ENCODE measurements around the gene ZNF773. TPM values are rescaled to one million over a fixed set of nuclear protein-coding genes. Genes with fewer than 3 reads are reported as not detected.
"Not testable (repeated sequence)": the region's sequence is repeated elsewhere in the genome, so short reads cannot be mapped to it uniquely, and the experiment has no call there.

Gene ZNF773
- total and polyA plus RNA-seq, 3 donors from 2014 or later = 7.3 to 33.3 (median 31.2) TPM

DNA sequence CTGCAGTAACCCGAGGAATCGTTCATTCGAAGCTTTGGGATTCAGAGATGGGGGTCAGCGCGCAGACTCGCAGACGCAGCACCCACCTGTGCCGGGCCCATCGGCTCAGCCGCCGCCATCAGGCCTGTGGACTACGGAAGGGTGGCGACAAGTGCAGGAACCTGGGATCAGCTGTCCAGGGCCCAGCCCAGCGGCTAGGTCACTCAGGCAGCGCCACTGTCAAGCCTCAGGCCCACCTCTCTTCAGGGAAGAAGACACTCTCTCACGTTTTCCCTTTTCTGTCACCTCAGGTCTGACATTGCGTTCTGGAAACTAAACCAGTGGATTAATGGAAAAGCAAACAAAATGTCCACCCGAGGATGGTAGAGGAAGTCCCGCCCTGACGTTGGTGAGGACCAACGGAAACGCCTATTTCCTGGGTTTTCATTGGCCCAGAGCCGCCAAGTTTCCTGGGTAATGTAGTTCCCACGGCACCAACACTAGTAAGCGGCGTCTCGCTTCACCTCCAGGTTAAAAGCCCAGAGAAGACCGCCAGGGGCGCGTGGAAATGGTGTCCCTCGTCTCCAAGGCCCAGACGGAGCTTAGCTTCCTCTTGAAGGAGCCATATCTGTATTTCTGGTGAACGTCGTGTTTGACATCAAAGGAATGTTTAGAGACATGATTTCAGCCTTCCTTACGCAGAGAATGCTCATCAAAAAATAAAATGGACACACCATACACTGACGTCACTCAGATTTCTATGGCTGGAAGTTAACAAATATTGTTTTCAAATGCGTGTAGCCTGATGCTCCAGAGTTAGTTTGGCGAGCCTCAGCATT lies 22.3 kb upstream of the ZNF773 start, which contains the start of gene ZNF772:
Gene ZNF772 (minus strand): TSS at position 376 of the 818 bp plus-strand sequence. CDS start 257 bp downstream, at position 119.
- H3K27me3 ChIP-seq = no peaks in the 10 kb centered on the region

DNA sequence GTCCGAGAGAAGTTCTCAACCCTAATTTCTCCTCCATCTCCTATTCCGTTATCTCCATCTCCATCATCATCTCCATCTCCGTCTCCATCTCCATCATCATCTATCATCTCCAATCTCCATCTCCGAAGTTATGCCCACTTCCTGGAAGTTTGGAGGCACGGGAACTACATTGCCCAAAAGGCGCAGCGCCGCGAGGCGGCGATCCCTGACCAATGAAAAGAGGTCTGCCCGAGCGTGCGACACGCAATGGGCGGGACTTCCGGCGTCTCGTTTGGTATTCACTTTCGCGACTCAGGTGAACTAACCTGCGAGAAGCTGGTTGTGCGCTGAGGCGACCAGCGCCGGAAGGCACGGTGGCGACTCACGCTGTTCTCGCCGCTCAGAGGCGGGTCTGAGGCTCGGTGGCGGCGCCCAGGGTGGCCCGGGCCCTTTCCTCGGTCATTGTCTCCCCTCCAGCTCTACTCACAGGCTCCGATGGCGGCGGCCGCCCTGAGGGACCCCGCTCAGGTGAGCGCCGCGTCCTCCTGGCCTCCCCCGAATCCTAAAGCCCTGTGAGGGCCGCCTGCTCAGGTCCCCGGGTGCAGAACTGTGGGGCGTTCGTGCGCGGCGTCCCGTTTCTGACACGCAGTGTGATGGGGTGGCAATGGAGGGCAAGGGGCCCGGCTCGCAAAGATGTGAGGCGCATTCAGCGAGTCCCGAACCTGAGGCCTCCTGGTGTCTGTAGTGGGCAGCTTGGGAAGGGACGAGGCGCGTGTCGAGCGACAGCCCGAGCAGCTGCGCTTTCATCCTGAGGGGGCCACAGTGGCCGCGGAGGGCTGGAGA lies 12.1 kb upstream of the ZNF773 start, which contains the start of gene ZNF419:
Gene ZNF419 (plus strand): TSS at position 274 of the 822 bp plus-strand sequence. CDS start 201 bp downstream, at position 475.
- intact Hi-C loops (cut with DNase I; ENCODE audit: low total_unique reads); H3K9me3 ChIP-seq; H3K4me1 ChIP-seq; H3K36me3 ChIP-seq (ENCODE audit: low read depth, missing control alignments); H3K27me3 ChIP-seq: not testable (repeated sequence)
- Histone ChIP-seq H3K27ac (peak within 1 kb of the TSS in 1 of 2 donors; percentile 68), H3K4me3 (peak within 1 kb of the TSS; percentile 95 to 97)
- WGBS, 2 donors = 0 to 1% methylated on average over 9 to 19 of the region's 69 CpGs
- peak; percentile 97 for DNase-seq

More for the DNA sequence above, 22.3 kb upstream of the ZNF773 start, which contains the start of gene ZNF772:
- Histone ChIP-seq H3K27ac (peak within 1 kb of the TSS; percentile 73 to 78), H3K36me3 (ENCODE audit: low read depth, missing control alignments) (no peaks in the 10 kb centered on the region), H3K9me3 (no peaks in the 10 kb centered on the region), H3K4me3 (peak within 1 kb of the TSS; percentile 62 to 76), H3K4me1 (no peaks in the 10 kb centered on the region)
- DNase-seq = peak; percentile 98
- WGBS, 2 donors = 4 to 5% methylated on average over 38 of the region's 38 CpGs
- intact Hi-C loops (cut with DNase I; ENCODE audit: low total_unique reads) = no loop called here
- no peak for TF ChIP-seq POLR2A (IDR thresholded peaks at IDR 0.05)
- TF ChIP-seq, protein P1, sequence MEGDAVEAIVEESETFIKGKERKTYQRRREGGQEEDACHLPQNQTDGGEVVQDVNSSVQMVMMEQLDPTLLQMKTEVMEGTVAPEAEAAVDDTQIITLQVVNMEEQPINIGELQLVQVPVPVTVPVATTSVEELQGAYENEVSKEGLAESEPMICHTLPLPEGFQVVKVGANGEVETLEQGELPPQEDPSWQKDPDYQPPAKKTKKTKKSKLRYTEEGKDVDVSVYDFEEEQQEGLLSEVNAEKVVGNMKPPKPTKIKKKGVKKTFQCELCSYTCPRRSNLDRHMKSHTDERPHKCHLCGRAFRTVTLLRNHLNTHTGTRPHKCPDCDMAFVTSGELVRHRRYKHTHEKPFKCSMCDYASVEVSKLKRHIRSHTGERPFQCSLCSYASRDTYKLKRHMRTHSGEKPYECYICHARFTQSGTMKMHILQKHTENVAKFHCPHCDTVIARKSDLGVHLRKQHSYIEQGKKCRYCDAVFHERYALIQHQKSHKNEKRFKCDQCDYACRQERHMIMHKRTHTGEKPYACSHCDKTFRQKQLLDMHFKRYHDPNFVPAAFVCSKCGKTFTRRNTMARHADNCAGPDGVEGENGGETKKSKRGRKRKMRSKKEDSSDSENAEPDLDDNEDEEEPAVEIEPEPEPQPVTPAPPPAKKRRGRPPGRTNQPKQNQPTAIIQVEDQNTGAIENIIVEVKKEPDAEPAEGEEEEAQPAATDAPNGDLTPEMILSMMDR (IDR thresholded peaks at IDR 0.05) = peak; percentile 59 to 62 (median 59)

DNA sequence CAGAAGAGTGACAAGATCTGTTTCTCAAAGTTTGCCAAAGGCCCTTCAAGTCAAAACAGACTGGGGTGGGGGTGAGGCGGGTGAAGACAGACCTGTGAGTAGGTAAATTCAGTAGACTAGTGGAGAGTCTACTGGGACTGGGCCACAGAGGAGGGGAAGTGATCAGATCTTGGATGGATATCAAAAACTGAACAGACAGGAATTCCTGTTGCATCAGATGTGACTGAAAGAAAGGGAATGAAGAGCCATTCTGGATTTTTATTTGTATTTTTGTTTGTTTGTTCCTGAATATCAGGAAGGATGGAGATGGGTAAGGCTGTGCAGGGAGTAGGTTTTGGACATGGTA lies 11.5 kb upstream of the ZNF773 start:
- H3K27ac ChIP-seq; DNase-seq; H3K4me3 ChIP-seq; H3K36me3 ChIP-seq (ENCODE audit: low read depth, missing control alignments); H3K4me1 ChIP-seq; H3K27me3 ChIP-seq; H3K9me3 ChIP-seq; intact Hi-C loops (cut with DNase I; ENCODE audit: low total_unique reads): not testable (repeated sequence)
- 0% methylated on average over 1 of the region's 1 CpG for WGBS, 2 donors

DNA sequence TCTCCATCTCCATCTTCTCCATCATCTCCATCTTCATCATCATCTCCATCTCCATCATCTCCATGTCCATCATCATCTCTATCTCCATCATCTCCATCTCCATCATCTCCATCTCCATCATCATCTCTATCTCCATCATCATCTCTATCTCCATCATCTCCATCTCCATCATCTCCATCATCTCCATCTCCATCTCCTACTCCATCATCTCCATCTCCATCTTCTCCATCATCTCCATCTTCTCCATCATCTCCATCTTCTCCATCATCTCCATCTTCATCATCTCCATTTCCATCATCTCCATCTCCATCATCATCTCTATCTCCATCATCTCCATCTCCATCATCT lies 432 bp upstream of the ZNF773 start:
- H3K27ac ChIP-seq; H3K4me1 ChIP-seq; H3K36me3 ChIP-seq (ENCODE audit: low read depth, missing control alignments); H3K4me3 ChIP-seq; intact Hi-C loops (cut with DNase I; ENCODE audit: low total_unique reads); H3K27me3 ChIP-seq; DNase-seq; H3K9me3 ChIP-seq: not testable (repeated sequence)

DNA sequence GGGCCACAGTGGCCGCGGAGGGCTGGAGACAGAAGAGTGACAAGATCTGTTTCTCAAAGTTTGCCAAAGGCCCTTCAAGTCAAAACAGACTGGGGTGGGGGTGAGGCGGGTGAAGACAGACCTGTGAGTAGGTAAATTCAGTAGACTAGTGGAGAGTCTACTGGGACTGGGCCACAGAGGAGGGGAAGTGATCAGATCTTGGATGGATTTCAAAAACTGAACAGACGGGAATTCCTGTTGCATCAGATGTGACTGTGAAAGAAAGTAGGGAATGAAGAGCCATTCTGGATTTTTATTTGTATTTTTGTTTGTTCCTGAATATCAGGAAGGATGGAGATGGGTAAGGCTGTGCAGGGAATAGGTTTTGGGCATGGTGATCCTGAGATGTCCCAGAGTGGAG lies 662 bp downstream of the ZNF773 start:
- H3K4me1 ChIP-seq; H3K9me3 ChIP-seq; H3K27me3 ChIP-seq; H3K27ac ChIP-seq; H3K36me3 ChIP-seq (ENCODE audit: low read depth, missing control alignments); DNase-seq; intact Hi-C loops (cut with DNase I; ENCODE audit: low total_unique reads): not testable (repeated sequence)
- peak overlapping the region in 1 of 2 donors; percentile 85 for H3K4me3 ChIP-seq
- WGBS, 2 donors = 0 to 2% methylated on average over 1 to 2 of the region's 4 CpGs

DNA sequence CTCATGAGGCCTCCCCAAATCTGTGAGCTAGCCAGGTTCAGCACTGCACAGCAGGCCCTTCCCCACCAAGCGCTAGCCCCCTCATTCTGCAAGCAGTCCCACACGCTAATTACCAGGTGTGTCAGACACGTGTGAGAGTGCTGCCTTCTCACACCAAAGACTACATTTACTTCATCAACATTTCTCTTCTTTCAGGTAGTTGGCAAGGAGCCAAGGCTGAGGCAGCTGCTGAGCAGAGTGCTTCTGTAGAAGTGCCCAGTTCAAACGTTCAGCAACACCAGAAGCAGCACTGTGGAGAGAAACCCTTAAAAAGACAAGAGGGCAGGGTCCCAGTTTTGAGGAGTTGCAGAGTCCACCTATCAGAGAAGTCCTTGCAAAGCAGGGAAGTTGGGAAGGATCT lies 6.4 kb downstream of the ZNF773 start:
- no peaks in the 10 kb centered on the region for H3K36me3 ChIP-seq (ENCODE audit: low read depth, missing control alignments)
- no peak overlapping the region for H3K27ac ChIP-seq
- 61 to 85% methylated on average over 4 of the region's 4 CpGs for WGBS, 2 donors
- intact Hi-C loops (cut with DNase I; ENCODE audit: low total_unique reads) = no loop called here
- TF ChIP-seq, protein P1 (IDR thresholded peaks at IDR 0.05) = no peak
- no peak for TF ChIP-seq POLR2A (IDR thresholded peaks at IDR 0.05)
- no peak overlapping the region for H3K4me3 ChIP-seq
- no peaks in the 10 kb centered on the region for H3K9me3 ChIP-seq
- DNase-seq = no peak
- no peaks in the 10 kb centered on the region for H3K27me3 ChIP-seq
- H3K4me1 ChIP-seq = no peaks in the 10 kb centered on the region
